HFFc6 (cell line): ENCODE data around the gene ATP2A2. TPM values are rescaled to one million over a fixed set of nuclear protein-coding genes. Genes with fewer than 3 reads are reported as not detected.

ENCODE experiments used
- DNase-seq: peaks from one replicate; pipeline ENCODE4 v3.0.0-alpha.2; 2018
- H3K27ac Mint-ChIP-seq: 2 replicates; pipeline ENCODE4 v1.8.0; 2020; ENCODE audit warnings: mild to moderate bottlenecking, mixed read lengths
- H3K27me3 Mint-ChIP-seq: 2 replicates; pipeline ENCODE4 v1.8.0; 2021; ENCODE audit warnings: mild to moderate bottlenecking, moderate library complexity, mixed read lengths; ENCODE audit not compliant: insufficient read depth
- H3K36me3 Mint-ChIP-seq: 2 replicates; pipeline ENCODE4 v1.8.0; 2021; ENCODE audit warnings: low read depth, mixed read lengths
- H3K4me1 Mint-ChIP-seq: 2 replicates; pipeline ENCODE4 v1.8.0; 2020; ENCODE audit warnings: low read depth, mixed read lengths
- H3K4me3 Mint-ChIP-seq: 2 replicates; pipeline ENCODE4 v1.8.0; 2020; ENCODE audit warnings: mild to moderate bottlenecking, moderate library complexity, mixed read lengths
- H3K9me3 Mint-ChIP-seq: 2 replicates; pipeline ENCODE4 v1.8.0; 2020; ENCODE audit warnings: mild to moderate bottlenecking, mixed read lengths
- CTCF ChIP-seq: fragments of 200-600 bp; sonication (generic); IDR thresholded peaks from 2 replicates; pipeline ENCODE4 v1.5.0; 2021; ENCODE audit warnings: antibody characterized with exemption, mild to moderate bottlenecking
- total RNA-seq, 6 experiments: library from RNA; stranded (reverse); fragmentation: NEBNext Ultra II Directional; extraction: Animal tissue kit (Norgen Biotek cat#: 25700); gene quantifications; 2 replicates in 1 of 6; 3 replicates in 5 of 6; pipeline ENCODE4 v1.2.3, GENCODE V29; 2021

ATP2A2 gene
- total RNA-seq, 6 experiments from 2014 or later, result 254 to 286 (median 267) TPM

GRCh38 chr12:110366321-110367142 is 85.5 kb downstream of the ATP2A2 start:
- no peak overlapping the region for H3K27ac Mint-ChIP-seq
- no peaks in the 10 kb centered on the region for H3K36me3 Mint-ChIP-seq
- TF ChIP-seq CTCF, result no peak
- no peaks in the 10 kb centered on the region; the same call in 1 of the 2 replicates for H3K27me3 Mint-ChIP-seq
- H3K9me3 Mint-ChIP-seq, result no peaks in the 10 kb centered on the region
- H3K4me3 Mint-ChIP-seq, result no peak overlapping the region
- no peaks in the 10 kb centered on the region; the same call in 1 of the 2 replicates for H3K4me1 Mint-ChIP-seq
- DNase-seq, result no peak

- no peaks in the 10 kb centered on the region for H3K36me3 Mint-ChIP-seq
- TF ChIP-seq CTCF, result no peak
- H3K9me3 Mint-ChIP-seq, result no peaks in the 10 kb centered on the region
- H3K27me3 Mint-ChIP-seq, result no peaks in the 10 kb centered on the region; the same call in 1 of the 2 replicates
- no peak overlapping the region for H3K27ac Mint-ChIP-seq
- no peak for DNase-seq
- no peaks in the 10 kb centered on the region; the same call in 1 of the 2 replicates for H3K4me1 Mint-ChIP-seq
- no peak overlapping the region for H3K4me3 Mint-ChIP-seq
Measured at GRCh38 chr12:110367181-110367864, 86.3 kb downstream of the ATP2A2 start.

GRCh38 chr12:110369992-110370391 is 88.9 kb downstream of the ATP2A2 start:
- Mint-ChIP-seq H3K4me3 (no peak overlapping the region), H3K9me3 (no peaks in the 10 kb centered on the region), H3K4me1 (peaks cover 1% of the 10 kb centered on the region; the same call in 1 of the 2 replicates), H3K27ac (no peak overlapping the region), H3K36me3 (peaks cover 11% of the 10 kb centered on the region), H3K27me3 (peaks cover 2% of the 10 kb centered on the region; the same call in 1 of the 2 replicates)
- TF ChIP-seq CTCF, result no peak
- DNase-seq, result no peak

GRCh38 chr12:110370732-110371231 is 89.7 kb downstream of the ATP2A2 start:
- no peaks in the 10 kb centered on the region for H3K9me3 Mint-ChIP-seq
- peaks cover 5% of the 10 kb centered on the region; the same call in 1 of the 2 replicates for H3K4me1 Mint-ChIP-seq
- no peak for TF ChIP-seq CTCF
- DNase-seq, result no peak
- H3K27me3 Mint-ChIP-seq, result peaks cover 2% of the 10 kb centered on the region; the same call in 1 of the 2 replicates
- H3K36me3 Mint-ChIP-seq, result peaks cover 16% of the 10 kb centered on the region
- H3K4me3 Mint-ChIP-seq, result no peak overlapping the region
- H3K27ac Mint-ChIP-seq, result no peak overlapping the region

GRCh38 chr12:110371408-110372055 is 90.5 kb downstream of the ATP2A2 start:
- H3K9me3 Mint-ChIP-seq, result no peaks in the 10 kb centered on the region
- DNase-seq, result no peak

More at GRCh38 chr12:110371408-110372055, 90.5 kb downstream of the ATP2A2 start:
- TF ChIP-seq CTCF, result no peak
- Mint-ChIP-seq H3K36me3 (peaks cover 20% of the 10 kb centered on the region), H3K4me1 (peaks cover 5% of the 10 kb centered on the region; the same call in 1 of the 2 replicates), H3K27me3 (peaks cover 4% of the 10 kb centered on the region), H3K4me3 (no peak overlapping the region), H3K27ac (no peak overlapping the region)
